OCI-LY3 (cell line): ENCODE results near the gene HIPK2.
A peak's percentile ranks its signal among the peaks of the same experiment; 100 is the strongest.

Experiments
- H2AFZ ChIP-seq: fragments of 200-600, 300-600 bp; shearing (Covaris generic); 2 replicates; pipeline ENCODE4 v1.6.0; 2014; ENCODE audit warnings: antibody characterized with exemption, low read depth, low read length
- H3K27ac ChIP-seq: fragments of 200-600, 300-600 bp; sonication (generic); 2 replicates; pipeline ENCODE4 v1.5.1; 2014; ENCODE audit warnings: mild to moderate bottlenecking, low read length, moderate library complexity, mixed read lengths
- H3K27me3 ChIP-seq: fragments of 200-600, 300-600 bp; sonication (generic); 2 replicates; pipeline ENCODE4 v1.6.1; 2014; ENCODE audit warnings: low read depth, low read length, mixed read lengths
- H3K36me3 ChIP-seq: fragments of 200-600, 300-600 bp; sonication (generic); replicated peaks from 2 replicates; pipeline ENCODE3; 2014; ENCODE audit warnings: low read depth, low read length, mixed read lengths
- H3K4me1 ChIP-seq: fragments of 300-600, 200-600 bp; sonication (generic); 2 replicates; pipeline ENCODE4 v1.6.1; 2014; ENCODE audit warnings: low read length, mixed read lengths
- H3K4me2 ChIP-seq: fragments of 200-600, 300-600 bp; sonication (generic); 2 replicates; pipeline ENCODE4 v1.6.1; 2014; ENCODE audit warnings: low read length, mixed read lengths
- H3K4me3 ChIP-seq: fragments of 300-600, 200-600 bp; sonication (generic); 2 replicates; pipeline ENCODE4 v1.5.1; 2014; ENCODE audit warnings: antibody characterized with exemption, mild to moderate bottlenecking, low read length, moderate library complexity
- H3K79me2 ChIP-seq: fragments of 300-600, 200-600 bp; shearing (Covaris generic); 2 replicates; pipeline ENCODE4 v1.6.1; 2014; ENCODE audit warnings: mild to moderate bottlenecking, low read length, mixed read lengths
- H3K9ac ChIP-seq: fragments of 300-600, 200-600 bp; shearing (Covaris generic); 2 replicates; pipeline ENCODE4 v1.6.0; 2014; ENCODE audit warnings: mild to moderate bottlenecking, low read length, moderate library complexity
- H3K9me3 ChIP-seq: fragments of 200-600, 300-600 bp; shearing (Covaris generic); 2 replicates; pipeline ENCODE4 v1.6.1; 2014; ENCODE audit warnings: low read length, mixed read lengths; ENCODE audit not compliant: insufficient read depth
- H4K20me1 ChIP-seq: fragments of 200-600, 300-600 bp; sonication (generic); 2 replicates; pipeline ENCODE4 v1.6.1; 2016; ENCODE audit warnings: low read length, mixed read lengths; ENCODE audit not compliant: insufficient read depth
- CTCF ChIP-seq: fragments of 200-600, 300-600 bp; sonication (generic); IDR thresholded peaks from 2 replicates; pipeline ENCODE4 v1.5.1; 2014; ENCODE audit warnings: antibody characterized with exemption, low read length, low read depth
- EZH2phosphoT487 ChIP-seq: fragments of 200-600 bp; shearing (Covaris generic); IDR thresholded peaks from 2 replicates; pipeline ENCODE4 v1.6.1; 2018; ENCODE audit warnings: antibody characterized with exemption, mixed run types, low read depth

Gene HIPK2

DNA sequence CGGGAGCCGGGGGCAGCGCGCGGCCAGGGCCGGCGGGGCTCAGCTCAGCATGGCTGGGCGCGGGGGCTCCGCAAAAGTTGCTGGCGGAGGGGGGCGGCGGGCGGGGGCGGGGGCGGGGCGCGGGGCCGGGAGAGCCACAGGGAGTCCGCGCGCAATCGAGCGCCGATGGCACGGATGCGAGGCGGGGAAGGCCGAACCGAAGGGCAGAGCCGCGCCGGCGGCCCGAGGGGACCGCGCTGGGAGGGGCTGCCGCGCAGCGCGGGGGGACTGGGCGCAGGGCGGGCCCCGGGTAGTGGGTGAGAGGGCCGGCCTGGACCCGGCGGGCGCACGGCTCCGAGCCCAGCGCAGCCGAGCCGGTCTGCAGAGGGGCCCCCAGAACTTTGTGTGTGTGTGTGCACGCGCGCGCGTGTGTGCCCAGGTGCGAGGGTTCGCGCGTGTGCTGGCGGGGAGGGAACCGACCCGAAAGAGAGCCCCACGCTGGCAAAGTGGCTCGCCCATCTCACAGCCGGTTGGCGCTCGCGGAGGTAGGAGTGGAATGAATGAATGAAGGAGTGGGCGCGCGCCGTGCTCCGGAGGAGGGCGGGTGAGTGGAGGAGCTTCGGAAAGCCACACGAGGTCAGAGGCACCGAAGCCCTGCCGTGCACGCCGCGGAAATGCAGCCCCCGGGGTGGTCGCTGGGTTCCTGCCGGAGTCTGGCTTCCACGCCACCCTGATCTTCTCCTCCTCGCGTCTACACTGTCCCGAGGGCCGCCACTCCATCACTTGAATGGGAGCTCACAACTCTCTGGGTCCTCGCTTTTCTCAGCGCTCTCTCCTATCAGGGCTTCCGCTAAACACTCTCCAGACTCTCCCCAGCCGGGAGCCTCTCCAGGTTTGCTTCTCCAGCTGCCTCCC, at the start of gene HIPK2:
Gene HIPK2 (minus strand): TSS at position 51 of the 894 bp plus-strand sequence. CDS start 375 bp downstream, outside the sequence.
- H3K9me3 ChIP-seq = no peaks in the 10 kb centered on the region
- peaks cover 11% of the 10 kb centered on the region for H4K20me1 ChIP-seq
- H3K4me1 ChIP-seq = peaks cover 15% of the 10 kb centered on the region
- H3K36me3 ChIP-seq = no peaks in the 10 kb centered on the region
- peak within 1 kb of the TSS; percentile 46 for H3K9ac ChIP-seq
- TF ChIP-seq CTCF (no peak), EZH2phosphoT487 (no peak)
- H3K4me3 ChIP-seq = peak within 1 kb of the TSS; percentile 76
- H3K4me2 ChIP-seq = peak within 1 kb of the TSS; percentile 88
- H2AFZ ChIP-seq = peak within 1 kb of the TSS; percentile 38; the same call in 1 of the 2 replicates
- H3K27ac ChIP-seq = no peak within 1 kb of the TSS
- H3K79me2 ChIP-seq = no peaks in the 10 kb centered on the region
- peaks cover 73% of the 10 kb centered on the region for H3K27me3 ChIP-seq

DNA sequence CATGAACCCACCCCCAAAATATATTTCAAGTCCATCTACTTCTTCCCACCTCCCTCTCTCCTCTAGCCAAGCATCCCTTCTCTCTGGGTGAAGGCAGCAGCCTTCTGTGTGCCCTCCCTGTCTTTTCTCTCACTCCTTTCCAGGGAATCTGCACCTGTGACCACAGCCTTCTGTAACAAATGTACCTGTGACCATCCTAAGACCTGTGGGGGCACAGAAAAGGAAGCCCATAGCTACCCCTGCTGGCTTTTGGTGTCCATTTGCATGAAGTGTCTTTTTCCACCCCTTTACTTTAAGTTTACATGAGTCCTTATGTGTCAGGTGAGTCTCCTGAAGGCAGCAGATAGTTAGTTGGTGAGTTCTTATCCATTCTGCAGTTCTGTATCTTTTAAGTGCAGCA, 49.2 kb upstream of the HIPK2 start:
- TF ChIP-seq EZH2phosphoT487 (no peak), CTCF (peak; percentile 10; the same call in 1 of the 2 replicates)
- Histone ChIP-seq H2AFZ (no peak overlapping the region), H3K27me3 (peaks cover 49% of the 10 kb centered on the region), H3K4me3 (no peak overlapping the region), H3K79me2 (no peaks in the 10 kb centered on the region), H3K9ac (no peak overlapping the region), H3K9me3 (no peaks in the 10 kb centered on the region), H4K20me1 (no peaks in the 10 kb centered on the region), H3K27ac (no peak overlapping the region), H3K4me2 (no peak overlapping the region), H3K4me1 (no peaks in the 10 kb centered on the region), H3K36me3 (no peaks in the 10 kb centered on the region)

GRCh38 chr7:139825666-139826290, 48.0 kb upstream of the HIPK2 start:
- Histone ChIP-seq H3K4me3 (no peak overlapping the region), H3K4me1 (no peaks in the 10 kb centered on the region), H3K27ac (no peak overlapping the region), H4K20me1 (no peaks in the 10 kb centered on the region), H3K9ac (no peak overlapping the region), H2AFZ (no peak overlapping the region), H3K79me2 (no peaks in the 10 kb centered on the region), H3K27me3 (peaks cover 53% of the 10 kb centered on the region), H3K9me3 (no peaks in the 10 kb centered on the region), H3K36me3 (no peaks in the 10 kb centered on the region), H3K4me2 (no peak overlapping the region)
- TF ChIP-seq EZH2phosphoT487 (no peak), CTCF (no peak)

GRCh38 chr7:139823959-139824521, 46.2 kb upstream of the HIPK2 start:
- Histone ChIP-seq H3K4me3 (no peak overlapping the region), H3K4me1 (no peaks in the 10 kb centered on the region), H3K9me3 (no peaks in the 10 kb centered on the region), H3K36me3 (no peaks in the 10 kb centered on the region), H3K27me3 (peaks cover 53% of the 10 kb centered on the region), H2AFZ (no peak overlapping the region), H4K20me1 (no peaks in the 10 kb centered on the region), H3K9ac (no peak overlapping the region), H3K4me2 (no peak overlapping the region), H3K79me2 (no peaks in the 10 kb centered on the region), H3K27ac (no peak overlapping the region)
- TF ChIP-seq CTCF (no peak), EZH2phosphoT487 (no peak)
